Naive thymus-derived CD4-positive, alpha-beta T cell (primary cell): Measurements from ENCODE around the gene MIEN1. TPM values are rescaled to one million over a fixed set of nuclear protein-coding genes. Genes with fewer than 3 reads are reported as not detected.
A peak's percentile ranks its signal among the peaks of the same experiment; 100 is the strongest.

ENCODE experiments used
- ATAC-seq: fragments of 150-1000 bp; cut with Tn5 transposase; 2 replicates; pipeline ENCODE4 v1.10.0; 2021; ENCODE audit warnings: mild to moderate bottlenecking, moderate library complexity
- CTCF ChIA-PET: fragments of 350-600 bp; sonication (Branson Sonifier 250); formaldehyde crosslinking; loops from one replicate; lab custom pipeline; 2021; ENCODE audit warnings: antibody characterized with exemption; lab: Charles Lee
- POLR2A ChIA-PET: fragments of 350-600 bp; sonication (Branson Sonifier 250); formaldehyde crosslinking; loops from one replicate; lab custom pipeline; 2021; ENCODE audit warnings: antibody characterized with exemption, inconsistent platforms; lab: Charles Lee
- DNase-seq, 9 donors: peaks; one replicate each; pipeline versions ENCODE4 v3.0.0 to v3.0.0-alpha.2; 2020 to 2022; ENCODE audit warnings: mixed read lengths in 1 of 9
- H3K27ac ChIP-seq: one replicate; pipeline ENCODE4 v1.7.0; 2013; ENCODE audit warnings: mild to moderate bottlenecking, low read depth, low read length, moderate library complexity
- H3K27me3 ChIP-seq, 2 donors: one replicate each; pipeline ENCODE4 v1.7.0; 2013; ENCODE audit warnings: low read length in 2 of 2, mild to moderate bottlenecking in 2 of 2, moderate library complexity in 2 of 2; ENCODE audit not compliant: control insufficient read depth in 2 of 2, insufficient read depth in 2 of 2
- H3K36me3 ChIP-seq, 3 experiments: 1 replicate in 2 of 3; 2 replicates in 1 of 3; pipeline ENCODE4 v1.7.0; 2013; ENCODE audit warnings: low read length in 3 of 3, mild to moderate bottlenecking in 3 of 3, moderate library complexity in 1 of 3; ENCODE audit not compliant: insufficient read depth in 3 of 3, control insufficient read depth in 2 of 3
- H3K4me1 ChIP-seq, 2 donors: one replicate each; pipeline ENCODE4 v1.7.0; 2013; ENCODE audit warnings: low read length in 2 of 2, mild to moderate bottlenecking in 2 of 2, moderate library complexity in 1 of 2; ENCODE audit not compliant: control insufficient read depth in 2 of 2, insufficient read depth in 2 of 2
- H3K4me3 ChIP-seq: 2 replicates; pipeline ENCODE4 v1.7.0; 2013; ENCODE audit warnings: mild to moderate bottlenecking, low read length
- H3K9me3 ChIP-seq, 3 experiments: 1 replicate in 2 of 3; 2 replicates in 1 of 3; pipeline ENCODE4 v1.7.0; 2013; ENCODE audit warnings: low read length in 3 of 3; ENCODE audit not compliant: control insufficient read depth in 2 of 3
- H3K27ac Mint-ChIP-seq, 9 donors: one replicate each; pipeline ENCODE4 v1.8.0; 2020 to 2022; ENCODE audit warnings: mixed read lengths in 9 of 9, mild to moderate bottlenecking in 8 of 9, moderate library complexity in 5 of 9, inconsistent platforms in 2 of 9
- H3K27me3 Mint-ChIP-seq, 5 donors: one replicate each; pipeline ENCODE4 v1.8.0; 2021 to 2022; ENCODE audit warnings: mixed read lengths in 5 of 5, mild to moderate bottlenecking in 1 of 5
- H3K36me3 Mint-ChIP-seq, 5 donors: one replicate each; pipeline ENCODE4 v1.8.0; 2020 to 2022; ENCODE audit warnings: mixed read lengths in 5 of 5, mild to moderate bottlenecking in 3 of 5, inconsistent platforms in 1 of 5
- H3K4me1 Mint-ChIP-seq, 7 donors: one replicate each; pipeline ENCODE4 v1.8.0; 2020 to 2022; ENCODE audit warnings: mixed read lengths in 7 of 7, mild to moderate bottlenecking in 3 of 7, inconsistent platforms in 1 of 7
- H3K4me3 Mint-ChIP-seq, 10 donors: one replicate each; pipeline ENCODE4 v1.8.0; 2020 to 2022; ENCODE audit warnings: mild to moderate bottlenecking in 10 of 10, mixed read lengths in 10 of 10, moderate library complexity in 6 of 10, inconsistent platforms in 2 of 10
- H3K9me3 Mint-ChIP-seq, 11 donors: one replicate each; pipeline ENCODE4 v1.8.0; 2020 to 2022; ENCODE audit warnings: mixed read lengths in 11 of 11, mild to moderate bottlenecking in 4 of 11, inconsistent platforms in 1 of 11, moderate library complexity in 1 of 11
- intact Hi-C, 2 donors: fragments of 100-400 bp; cut with micrococcal nuclease; formaldehyde crosslinking; loops; one replicate each; pipeline ENCODE4 v1.15.1; 2023
- polyA plus RNA-seq, 2 donors: library from polyadenylated mRNA; unstranded; fragments of 300-500 nt; fragmentation: Illumina TruSeq; gene quantifications; one replicate each; pipeline ENCODE4 v1.2.3, GENCODE V29; 2021
- total RNA-seq, 6 experiments: library from RNA in 5 of 6; stranded (reverse) in 5 of 6; gene quantifications; 1 replicate in 5 of 6; 2 replicates in 1 of 6; pipeline ENCODE4 v1.2.3 and lab custom pipeline; 2021 to 2026

Gene MIEN1
- total and polyA plus RNA-seq, 7 experiments from 2014 or later, result 28.7 to 74.3 (median 34.4) TPM

DNA sequence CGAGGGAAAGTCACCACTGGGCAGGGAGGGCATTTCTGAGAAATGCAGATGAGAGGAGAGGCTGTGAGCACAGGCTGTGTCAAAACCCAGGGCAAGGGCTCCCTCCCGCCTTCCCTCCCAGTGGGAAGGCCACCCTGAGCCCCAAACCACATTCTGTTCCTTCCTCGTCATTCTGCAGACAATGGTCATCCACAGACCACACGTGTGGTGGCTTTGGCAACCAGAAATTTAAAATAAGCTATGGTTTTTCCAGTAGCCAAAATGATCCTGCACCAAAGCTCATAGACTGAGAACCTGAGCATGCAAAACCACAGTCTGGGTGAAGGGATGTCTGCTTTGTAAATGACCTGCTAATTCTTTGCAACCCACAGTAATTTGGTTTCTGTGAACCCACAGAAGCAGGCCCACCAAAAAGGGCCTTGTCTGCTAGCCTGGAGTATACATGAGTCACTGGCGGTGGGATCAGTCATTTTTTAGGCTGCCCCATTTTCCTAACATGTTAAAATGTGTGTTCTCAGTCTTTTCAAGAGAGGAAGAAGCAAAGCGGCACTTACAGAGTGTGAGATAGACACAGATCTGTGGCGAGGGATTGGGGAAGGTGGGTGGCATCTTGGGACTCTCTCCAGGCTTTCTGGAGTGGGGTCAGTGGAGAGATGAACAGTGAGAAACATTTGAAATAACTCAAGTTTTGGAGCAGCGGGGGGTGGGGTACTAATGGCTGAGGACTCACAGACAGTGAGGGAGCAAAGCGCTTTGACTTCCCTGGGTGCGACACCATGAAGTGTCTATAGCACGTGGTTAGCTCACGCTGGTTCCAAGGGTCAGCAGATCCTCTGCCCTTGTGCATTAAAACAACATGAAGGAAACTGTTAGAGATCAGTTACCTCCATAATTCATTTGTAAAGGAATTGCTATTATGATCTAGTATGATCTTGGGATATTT lies 27.9 kb upstream of the MIEN1 start:
- intact Hi-C loops, result loop anchor here (1.0 to 5.0 kb wide), 2 partner anchors 34 to 55 kb away; no protein-coding TSS in a partner anchor
- Histone ChIP-seq H3K36me3 (peaks cover 0 to 9% (median 5%) of the 10 kb centered on the region in 3 experiments), H3K4me1 (peaks cover 40 to 59% of the 10 kb centered on the region in 2 donors), H3K27me3 (no peaks in the 10 kb centered on the region), H3K4me3 (no peak overlapping the region), H3K27ac (peak overlapping the region; percentile 87), H3K9me3 (no peaks in the 10 kb centered on the region)
- Mint-ChIP-seq H3K36me3 (peaks cover 0 to 8% (median 8%) of the 10 kb centered on the region in 5 donors), H3K4me1 (peaks cover 37 to 68% (median 61%) of the 10 kb centered on the region in 7 donors), H3K27me3 (no peaks in the 10 kb centered on the region), H3K4me3 (peak overlapping the region in 9 of 10 donors; percentile 4 to 85 (median 42)), H3K27ac (peak overlapping the region; percentile 87 to 99 (median 97)), H3K9me3 (peaks cover 0 to 2% (median 0%) of the 10 kb centered on the region in 11 donors)
- ATAC-seq, result no peak
- CTCF ChIA-PET, result interaction anchor here (0.6 to 2.3 kb wide), 5 partner anchors 12 to 106 kb away, joined by 3 to 8 read pairs (median 5); partner anchors contain the start of gene IKZF3
- POLR2A ChIA-PET, result interaction anchor here (0.7 to 2.2 kb wide), 10 partner anchors 8 to 889 kb away, joined by 3 to 9 read pairs (median 3); no protein-coding TSS in a partner anchor
- peak in 1 of 9 donors; percentile 46 for DNase-seq

DNA sequence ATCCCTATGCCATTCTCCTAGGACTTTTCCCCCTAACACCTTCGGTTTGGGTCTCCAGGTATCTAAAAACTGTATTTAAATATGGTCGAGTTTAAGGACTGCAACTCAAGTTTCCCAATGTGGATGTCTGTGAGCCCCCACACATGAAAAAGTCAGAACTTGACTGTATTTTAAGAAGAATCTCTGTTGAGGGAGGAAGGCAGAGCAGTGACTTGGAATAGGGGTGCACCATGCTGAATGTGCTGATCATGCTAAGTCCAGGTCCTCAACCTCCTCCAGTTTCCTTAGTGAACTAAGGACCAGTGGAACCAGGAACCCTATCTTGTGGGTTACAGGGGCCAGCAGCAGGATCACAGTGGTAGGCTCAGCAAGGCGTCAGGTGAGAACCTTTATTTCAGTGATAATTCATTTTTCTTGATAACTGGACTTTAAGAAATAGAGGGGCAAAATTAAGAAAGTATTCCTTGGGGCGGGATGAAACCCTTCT lies 26.9 kb upstream of the MIEN1 start:
- H3K36me3 Mint-ChIP-seq, result peaks cover 0 to 5% (median 3%) of the 10 kb centered on the region in 5 donors
- no peaks in the 10 kb centered on the region for H3K27me3 ChIP-seq
- H3K27ac ChIP-seq, result peak overlapping the region; percentile 87
- no peaks in the 10 kb centered on the region for H3K27me3 Mint-ChIP-seq
- H3K36me3 ChIP-seq, result peaks cover 0 to 4% (median 0%) of the 10 kb centered on the region in 3 experiments
- ChIA-PET POLR2A (interaction anchor here (1.2 to 2.9 kb wide), 6 partner anchors 9 to 69 kb away, joined by 3 to 21 read pairs (median 6); no protein-coding TSS in a partner anchor), CTCF (interaction anchor here (1.3 to 2.7 kb wide), 3 partner anchors 13 to 36 kb away, joined by 5 to 14 read pairs (median 6); no protein-coding TSS in a partner anchor)
- peak overlapping the region; percentile 87 to 99 (median 97) for H3K27ac Mint-ChIP-seq
- ATAC-seq (no peak), DNase-seq (no peak)
- no peaks in the 10 kb centered on the region for H3K9me3 ChIP-seq
- peaks cover 0 to 2% (median 0%) of the 10 kb centered on the region in 11 donors for H3K9me3 Mint-ChIP-seq
- intact Hi-C loops, result loop anchor here (5.0 kb wide), 1 partner anchor 35 kb away; no protein-coding TSS in a partner anchor
- peaks cover 43 to 65% of the 10 kb centered on the region in 2 donors for H3K4me1 ChIP-seq
- peak overlapping the region in 6 of 10 donors; percentile 22 to 85 (median 60) for H3K4me3 Mint-ChIP-seq
- H3K4me3 ChIP-seq, result no peak overlapping the region
- H3K4me1 Mint-ChIP-seq, result peaks cover 37 to 70% (median 59%) of the 10 kb centered on the region in 7 donors

DNA sequence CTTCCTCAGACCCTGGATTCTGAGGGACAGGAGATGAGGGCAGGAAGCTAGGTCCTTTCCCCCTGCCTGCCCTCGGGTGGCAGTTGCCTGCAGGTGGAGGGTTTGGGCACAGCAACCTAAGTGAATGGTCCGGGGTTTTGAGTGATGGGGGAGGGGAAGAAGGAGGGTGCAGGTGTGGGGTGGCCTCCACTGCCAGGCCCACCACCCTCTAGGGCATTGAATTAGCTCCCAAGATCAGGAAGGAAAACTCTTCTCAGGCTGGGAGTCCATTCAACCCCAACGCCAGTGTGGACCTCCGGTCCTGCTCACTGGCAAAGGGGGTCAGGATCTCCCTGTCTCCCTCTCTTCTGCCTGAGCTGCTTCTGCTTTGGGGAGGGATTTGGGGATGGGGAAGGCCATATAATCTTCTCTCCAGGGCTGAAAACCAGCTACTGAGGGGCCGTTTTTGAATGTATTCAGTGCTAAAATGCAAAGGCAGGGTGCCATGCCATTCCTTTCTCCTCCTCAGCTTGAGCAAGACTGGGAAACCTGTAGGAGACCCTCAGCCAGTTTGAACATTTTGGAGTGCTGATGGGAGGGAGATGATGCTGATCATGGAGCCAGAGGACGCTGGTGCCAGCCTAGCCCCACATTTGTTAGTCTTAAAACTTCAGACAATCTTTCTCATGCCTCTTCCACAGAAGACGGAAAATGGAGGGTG lies 26.2 kb upstream of the MIEN1 start:
- H3K4me1 ChIP-seq, result peaks cover 43 to 65% of the 10 kb centered on the region in 2 donors
- CTCF ChIA-PET, result interaction anchor here (0.6 to 2.7 kb wide), 7 partner anchors 10 to 225 kb away, joined by 3 to 14 read pairs (median 5); partner anchors contain the start of gene PGAP3
- DNase-seq (peak in 1 of 9 donors; percentile 27), ATAC-seq (no peak)
- peak overlapping the region; percentile 87 for H3K27ac ChIP-seq
- Mint-ChIP-seq H3K27ac (peak overlapping the region; percentile 87 to 99 (median 97)), H3K36me3 (peaks cover 0 to 5% (median 3%) of the 10 kb centered on the region in 5 donors), H3K4me3 (peak overlapping the region; percentile 61 to 92 (median 82)), H3K27me3 (no peaks in the 10 kb centered on the region), H3K9me3 (peaks cover 0 to 2% (median 0%) of the 10 kb centered on the region in 11 donors), H3K4me1 (peaks cover 37 to 72% (median 61%) of the 10 kb centered on the region in 7 donors)
- no peaks in the 10 kb centered on the region for H3K9me3 ChIP-seq
- H3K36me3 ChIP-seq, result no peaks in the 10 kb centered on the region
- H3K27me3 ChIP-seq, result no peaks in the 10 kb centered on the region
- intact Hi-C loops, result loop anchor here (5.0 kb wide), 1 partner anchor 36 kb away; no protein-coding TSS in a partner anchor
- POLR2A ChIA-PET, result interaction anchor here (0.5 to 2.9 kb wide), 22 partner anchors 8 to 122 kb away, joined by 3 to 50 read pairs (median 7); partner anchors contain the start of genes IKZF3, PGAP3 and ZPBP2
- peak overlapping the region; percentile 76 for H3K4me3 ChIP-seq

DNA sequence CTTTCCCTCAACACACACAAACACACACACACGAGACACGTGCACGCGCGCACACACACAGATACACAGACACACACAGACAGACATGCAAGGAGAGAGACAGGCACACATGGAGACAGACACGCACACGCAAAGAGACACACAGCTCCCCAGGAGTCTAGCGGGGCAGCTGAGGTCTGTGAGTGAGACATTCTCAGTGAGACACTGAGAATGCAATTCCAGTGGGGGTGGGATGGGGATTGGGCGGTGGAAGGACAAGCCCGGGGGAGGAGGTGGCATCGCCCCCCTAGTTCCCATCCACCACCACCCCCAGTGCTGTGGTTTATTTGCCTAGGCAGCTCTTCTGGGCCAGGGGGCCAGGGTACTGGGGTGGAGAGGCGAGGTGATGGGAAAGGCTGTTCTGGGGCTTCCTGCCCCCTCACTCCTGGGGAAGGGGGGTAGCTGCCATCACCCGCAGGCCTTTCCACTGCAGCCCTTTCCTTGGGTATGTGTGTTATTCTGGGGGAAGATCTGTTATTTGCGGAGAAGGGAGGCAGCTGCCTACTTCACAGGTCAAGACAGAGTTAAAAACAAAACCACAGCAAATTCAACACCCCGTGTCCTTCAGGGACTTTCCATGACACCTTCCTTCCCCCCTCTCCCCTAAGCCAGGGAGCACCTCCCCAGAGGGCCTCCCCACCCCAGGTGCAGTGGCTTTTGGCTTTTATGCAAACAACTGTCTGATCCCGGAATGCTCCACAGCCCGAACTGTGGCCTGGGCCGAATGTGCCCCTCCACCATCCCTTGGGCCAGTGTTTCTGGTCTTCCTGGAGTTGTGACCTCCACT lies 25.4 kb upstream of the MIEN1 start:
- no peaks in the 10 kb centered on the region for H3K27me3 Mint-ChIP-seq
- H3K9me3 Mint-ChIP-seq, result peaks cover 0 to 2% (median 0%) of the 10 kb centered on the region in 11 donors
- CTCF ChIA-PET, result interaction anchor here (0.6 to 2.7 kb wide), 16 partner anchors 8 to 271 kb away, joined by 3 to 14 read pairs (median 4); partner anchors contain the start of genes MIEN1, PGAP3 and PSMD3
- H3K27ac Mint-ChIP-seq, result peak overlapping the region; percentile 87 to 99 (median 97)
- H3K36me3 Mint-ChIP-seq, result peaks cover 0 to 3% (median 0%) of the 10 kb centered on the region in 5 donors
- no peaks in the 10 kb centered on the region for H3K27me3 ChIP-seq
- H3K27ac ChIP-seq, result peak overlapping the region; percentile 87
- H3K4me3 ChIP-seq, result peak overlapping the region; percentile 76
- POLR2A ChIA-PET, result interaction anchor here (0.5 to 2.9 kb wide), 34 partner anchors 9 to 556 kb away, joined by 3 to 50 read pairs (median 6); partner anchors contain the start of genes IKZF3, NR1D1, PGAP3 and PSMD3
- H3K9me3 ChIP-seq, result no peaks in the 10 kb centered on the region
- intact Hi-C loops, result loop anchor here (2.0 to 5.0 kb wide), 4 partner anchors 37 to 63 kb away; no protein-coding TSS in a partner anchor
- ATAC-seq, result peak; percentile 16
- H3K4me1 Mint-ChIP-seq, result peaks cover 37 to 66% (median 57%) of the 10 kb centered on the region in 7 donors
- H3K4me1 ChIP-seq, result peaks cover 43 to 65% of the 10 kb centered on the region in 2 donors
- peak; percentile 35 to 81 (median 45) for DNase-seq
- no peaks in the 10 kb centered on the region for H3K36me3 ChIP-seq
- peak overlapping the region; percentile 61 to 92 (median 82) for H3K4me3 Mint-ChIP-seq

DNA sequence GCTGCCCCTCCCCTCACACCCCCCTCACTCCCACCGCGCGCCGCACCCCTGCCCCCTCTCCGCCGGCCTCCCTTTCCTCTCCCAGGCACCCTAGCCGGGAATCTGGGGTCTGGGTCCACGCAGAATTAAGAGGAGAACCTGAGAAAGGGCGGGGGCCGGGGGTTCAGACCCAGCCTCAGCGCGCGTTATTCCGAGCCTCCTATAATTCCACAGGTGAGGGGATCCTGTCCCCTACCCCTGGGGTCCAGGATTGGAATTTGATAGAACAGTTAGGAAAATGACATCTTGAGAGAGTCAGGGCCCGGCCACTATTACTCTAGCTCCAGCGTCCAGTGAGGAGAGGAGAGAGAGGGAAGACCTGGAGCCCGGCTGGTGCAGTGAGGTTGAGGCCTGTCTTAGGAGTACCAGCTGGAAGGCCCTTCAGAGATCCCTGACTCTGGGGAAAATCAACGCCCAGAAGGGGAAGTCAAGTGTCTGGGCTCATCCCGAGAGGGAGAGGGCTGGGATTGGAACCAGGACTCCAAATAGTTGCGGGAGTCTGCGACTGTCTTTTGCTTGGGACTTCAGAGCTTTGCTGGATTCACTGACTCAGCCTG lies 24.7 kb upstream of the MIEN1 start:
- peak overlapping the region; percentile 76 for H3K4me3 ChIP-seq
- DNase-seq, result peak in 1 of 9 donors; percentile 32

More for the DNA sequence above, 24.7 kb upstream of the MIEN1 start:
- intact Hi-C loops, result loop anchor here (1.0 to 5.0 kb wide), 21 partner anchors 15 to 293 kb away; partner anchors contain the start of genes IKZF3 (in 2 of the 2), LRRC3C (in 2 of the 2), MIEN1 (in 2 of the 2) and ORMDL3 (in 2 of the 2)
- POLR2A ChIA-PET, result interaction anchor here (0.7 to 2.9 kb wide), 35 partner anchors 10 to 555 kb away, joined by 3 to 50 read pairs (median 6); partner anchors contain the start of genes IKZF3, MIEN1, NR1D1 and PGAP3
- Mint-ChIP-seq H3K4me1 (peaks cover 37 to 65% (median 57%) of the 10 kb centered on the region in 7 donors), H3K27ac (peak overlapping the region; percentile 87 to 99 (median 97)), H3K27me3 (no peaks in the 10 kb centered on the region), H3K4me3 (peak overlapping the region; percentile 61 to 92 (median 82)), H3K36me3 (peaks cover 0 to 3% (median 0%) of the 10 kb centered on the region in 5 donors), H3K9me3 (peaks cover 0 to 2% (median 0%) of the 10 kb centered on the region in 11 donors)
- no peaks in the 10 kb centered on the region for H3K27me3 ChIP-seq
- no peaks in the 10 kb centered on the region for H3K9me3 ChIP-seq
- peaks cover 43 to 65% of the 10 kb centered on the region in 2 donors for H3K4me1 ChIP-seq
- peak overlapping the region; percentile 87 for H3K27ac ChIP-seq
- ATAC-seq, result no peak
- CTCF ChIA-PET, result interaction anchor here (0.6 to 2.7 kb wide), 17 partner anchors 8 to 512 kb away, joined by 3 to 14 read pairs (median 3); partner anchors contain the start of genes MIEN1 and PSMD3
- H3K36me3 ChIP-seq, result no peaks in the 10 kb centered on the region
